Activated CD4-positive, alpha-beta memory T cell treated with anti-CD3 and anti-CD28 coated beads, Interleukin-2, amount 10 ng/mL, durations not matched to agents 7 days and 5 days (primary cell): ENCODE measurements around the gene SNRPN. TPM values are rescaled to one million over a fixed set of nuclear protein-coding genes. Genes with fewer than 3 reads are reported as not detected.
A peak's percentile ranks its signal among the peaks of the same experiment; 100 is the strongest.
"Not testable (repeated sequence)": the region's sequence is repeated elsewhere in the genome, so short reads cannot be mapped to it uniquely, and the experiment has no call there.

ENCODE experiments used
- CTCF ChIA-PET: fragments of 350-600 bp; sonication (Branson Sonifier 250); formaldehyde crosslinking; loops from one replicate; lab custom pipeline; 2021; ENCODE audit warnings: antibody characterized with exemption, inconsistent platforms; lab: Charles Lee
- POLR2A ChIA-PET: fragments of 350-600 bp; sonication (Branson Sonifier 250); formaldehyde crosslinking; loops from one replicate; lab custom pipeline; 2021; ENCODE audit warnings: antibody characterized with exemption; lab: Charles Lee
- DNase-seq: peaks from one replicate; pipeline ENCODE4 v3.0.0-alpha.2; 2020
- H3K27ac Mint-ChIP-seq: one replicate; pipeline ENCODE4 v1.8.0; 2021; ENCODE audit warnings: mild to moderate bottlenecking, mixed read lengths
- H3K27me3 Mint-ChIP-seq: one replicate; pipeline ENCODE4 v1.8.0; 2021; ENCODE audit warnings: mixed read lengths
- H3K36me3 Mint-ChIP-seq: one replicate; pipeline ENCODE4 v1.8.0; 2021; ENCODE audit warnings: low read depth, mixed read lengths
- H3K4me1 Mint-ChIP-seq: one replicate; pipeline ENCODE4 v1.8.0; 2021; ENCODE audit warnings: mixed read lengths
- H3K4me3 Mint-ChIP-seq: one replicate; pipeline ENCODE4 v1.8.0; 2021; ENCODE audit warnings: mild to moderate bottlenecking, mixed read lengths
- H3K9me3 Mint-ChIP-seq: one replicate; pipeline ENCODE4 v1.8.0; 2021; ENCODE audit warnings: mixed read lengths
- total RNA-seq, 2 experiments: library from RNA; stranded (reverse); gene quantifications; one replicate each; pipeline ENCODE4 v1.2.3, GENCODE V29; 2021

Gene SNRPN
- total RNA-seq, 2 experiments from 2014 or later: 58.3 to 61.1 TPM

DNA sequence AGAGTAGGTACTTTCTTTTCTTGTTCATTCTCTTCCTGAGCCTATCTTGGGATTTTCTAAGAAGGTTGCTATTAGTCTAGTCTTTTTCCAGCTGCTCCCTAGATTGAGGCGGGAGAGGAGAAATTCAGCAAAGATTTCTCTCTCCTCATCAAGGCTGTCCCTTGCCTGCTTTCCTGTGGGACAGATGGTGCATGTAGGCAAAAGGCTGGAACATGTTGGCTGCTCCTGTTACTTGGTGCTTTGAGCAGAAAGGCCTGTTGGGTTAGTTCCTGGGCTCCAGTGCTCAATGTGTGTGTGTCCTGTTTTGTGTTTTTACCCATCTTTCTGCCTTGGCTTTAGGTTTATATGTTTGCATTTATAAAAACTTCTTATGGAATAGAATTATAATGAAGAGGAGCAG is 9.1 kb upstream of the SNRPN start:
- Mint-ChIP-seq H3K27ac (no peak overlapping the region), H3K4me1 (no peaks in the 10 kb centered on the region), H3K4me3 (no peak overlapping the region), H3K27me3 (no peaks in the 10 kb centered on the region), H3K36me3 (no peaks in the 10 kb centered on the region), H3K9me3 (peaks cover 11% of the 10 kb centered on the region)
- POLR2A ChIA-PET: no interaction called here
- CTCF ChIA-PET: no interaction called here
- no peak for DNase-seq

DNA sequence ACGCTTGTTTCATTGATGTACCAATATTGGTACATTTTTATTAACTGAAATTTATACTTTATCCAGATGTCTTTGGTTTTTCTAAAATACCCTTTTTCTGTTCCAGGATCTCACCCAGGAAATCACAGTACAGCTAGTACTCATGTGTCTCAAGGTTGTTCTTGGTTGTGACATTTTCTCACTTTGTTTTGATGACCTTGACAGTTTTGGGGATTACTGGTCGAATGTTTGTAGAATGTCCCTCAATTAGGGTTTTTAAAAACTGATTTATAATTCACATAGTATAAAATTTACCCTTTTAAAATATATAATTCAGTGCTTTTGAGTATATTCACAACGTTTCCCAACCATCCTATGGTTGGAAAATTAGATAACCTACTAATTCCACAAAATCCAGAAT is 6.3 kb upstream of the SNRPN start:
- POLR2A ChIA-PET: no interaction called here
- Mint-ChIP-seq H3K4me1 (no peaks in the 10 kb centered on the region), H3K36me3 (no peaks in the 10 kb centered on the region), H3K27me3 (peaks cover 1% of the 10 kb centered on the region), H3K27ac (no peak overlapping the region), H3K4me3 (no peak overlapping the region), H3K9me3 (peaks cover 15% of the 10 kb centered on the region)
- CTCF ChIA-PET: no interaction called here
- DNase-seq: no peak

DNA sequence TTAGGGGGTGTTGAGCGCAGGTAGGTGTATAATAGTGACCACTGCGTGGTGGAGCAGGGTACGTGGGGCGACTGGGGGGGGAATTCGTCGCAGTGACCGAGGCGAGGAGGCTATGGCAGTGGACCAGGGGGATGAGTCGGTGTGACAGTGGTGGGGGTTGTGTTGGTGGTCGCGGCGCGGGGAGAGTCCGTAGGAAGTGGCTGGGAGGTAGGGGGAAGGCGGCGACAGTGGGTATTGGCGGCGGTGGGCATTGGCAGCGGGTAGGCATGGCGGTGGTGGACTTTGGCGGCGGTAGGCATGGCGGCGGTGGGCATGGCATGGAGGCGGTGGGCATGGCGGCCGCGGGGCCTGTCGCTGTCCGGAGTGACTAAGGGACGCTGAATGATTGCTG is 739 bp downstream of the SNRPN start:
- DNase-seq: peak; percentile 20
- POLR2A ChIA-PET: interaction anchor here (1.0 to 1.5 kb wide), 2 partner anchors 482 to 484 kb away, joined by 3 to 10 read pairs; partner anchors contain the start of gene UBE3A
- Mint-ChIP-seq H3K36me3 (peaks cover 16% of the 10 kb centered on the region), H3K9me3 (peaks cover 19% of the 10 kb centered on the region), H3K4me1 (peaks cover 20% of the 10 kb centered on the region), H3K27ac (peak overlapping the region; percentile 84), H3K27me3 (peaks cover 1% of the 10 kb centered on the region), H3K4me3 (peak overlapping the region; percentile 84)
- CTCF ChIA-PET: no interaction called here

DNA sequence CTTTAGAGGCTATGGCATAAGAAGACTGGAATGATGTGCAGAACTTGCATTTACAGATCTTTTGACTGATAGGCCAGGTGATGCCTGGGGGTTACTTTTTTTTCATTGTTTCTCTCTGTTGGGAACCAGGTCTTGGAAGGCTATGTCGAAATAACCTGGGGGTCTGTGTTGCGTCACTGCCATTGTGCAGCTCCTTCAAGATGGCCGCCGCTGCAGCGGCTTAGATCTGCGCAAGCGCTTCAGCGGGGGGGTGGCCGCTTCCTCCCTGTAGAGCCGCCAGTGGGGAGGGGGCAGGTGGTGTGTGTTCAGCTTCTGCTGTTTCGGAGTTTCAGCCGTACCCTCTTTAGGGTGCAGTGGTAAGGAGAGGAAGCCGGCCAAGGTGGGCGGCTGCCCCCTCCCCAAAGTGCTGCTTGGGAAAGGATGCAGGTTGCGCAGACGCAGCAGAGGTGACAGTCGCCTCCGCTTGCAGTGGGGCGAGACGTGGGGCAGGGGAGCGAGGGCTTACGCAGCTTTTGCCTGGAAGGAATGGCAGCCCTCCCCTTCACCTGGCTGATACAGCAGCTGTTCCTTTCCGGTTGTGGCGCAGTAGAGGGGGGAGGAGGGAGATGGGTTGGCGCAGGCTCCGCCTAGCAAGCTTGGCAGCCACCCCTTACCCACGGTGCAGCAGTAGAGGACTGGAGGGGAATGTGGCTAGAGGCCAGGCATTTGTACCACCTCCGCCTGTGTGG is 1.5 kb downstream of the SNRPN start:
- peak; percentile 62 for DNase-seq
- Mint-ChIP-seq H3K27me3 (peaks cover 1% of the 10 kb centered on the region), H3K4me3 (peak overlapping the region; percentile 84), H3K36me3 (peaks cover 21% of the 10 kb centered on the region), H3K4me1 (peaks cover 20% of the 10 kb centered on the region), H3K9me3 (peaks cover 19% of the 10 kb centered on the region), H3K27ac (peak overlapping the region; percentile 84)
- CTCF ChIA-PET: no interaction called here
- POLR2A ChIA-PET: interaction anchor here (1.0 to 1.5 kb wide), 2 partner anchors 481 to 483 kb away, joined by 3 to 10 read pairs; partner anchors contain the start of gene UBE3A

DNA sequence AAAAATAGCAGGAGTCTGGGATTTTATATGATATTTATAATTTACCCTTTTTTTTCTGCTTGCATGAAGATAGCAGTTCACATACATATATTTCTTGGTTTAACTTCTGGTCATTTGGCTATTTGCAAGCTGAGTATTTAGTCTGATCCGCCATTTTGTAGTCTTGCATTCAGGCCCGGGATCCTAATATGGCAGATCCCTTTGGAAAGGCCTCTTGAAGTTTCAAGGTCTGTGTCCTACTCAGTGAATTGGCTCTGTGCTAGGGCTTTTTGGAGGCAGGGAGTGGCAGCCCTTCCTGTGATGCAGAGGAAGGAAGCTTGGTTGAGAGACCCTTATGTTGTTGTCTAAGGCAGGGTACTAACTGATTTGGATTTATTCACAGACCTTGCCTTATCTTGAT is 2.9 kb downstream of the SNRPN start:
- peaks cover 20% of the 10 kb centered on the region for H3K4me1 Mint-ChIP-seq
- DNase-seq: no peak
- ChIA-PET CTCF (interaction anchor here (0.6 kb wide), 1 partner anchor 977 kb away, joined by 3 read pairs; no protein-coding TSS in a partner anchor), POLR2A (interaction anchor here (0.7 kb wide), 1 partner anchor 1955 kb away, joined by 3 read pairs; no protein-coding TSS in a partner anchor)
- no peak overlapping the region for H3K27ac Mint-ChIP-seq
- H3K27me3 Mint-ChIP-seq: no peaks in the 10 kb centered on the region
- H3K36me3 Mint-ChIP-seq: peaks cover 25% of the 10 kb centered on the region
- peaks cover 13% of the 10 kb centered on the region for H3K9me3 Mint-ChIP-seq
- no peak overlapping the region for H3K4me3 Mint-ChIP-seq

DNA sequence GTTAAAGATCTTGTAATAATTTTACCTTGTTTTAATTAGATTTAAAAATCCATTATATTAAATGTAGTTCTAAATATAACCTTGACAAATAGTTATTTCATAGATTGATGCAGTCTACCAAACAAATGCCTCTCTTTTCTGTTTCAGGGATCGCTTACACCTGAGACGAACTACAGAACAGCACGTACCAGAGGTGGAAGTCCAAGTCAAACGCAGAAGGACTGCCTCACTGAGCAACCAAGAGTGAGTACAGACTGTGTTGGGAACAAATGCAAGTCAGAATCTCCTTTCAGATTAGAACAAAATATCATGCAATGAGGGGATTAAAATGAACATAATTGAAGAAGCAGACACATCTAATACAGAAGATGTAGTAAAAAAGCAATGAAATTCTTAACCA is 7.2 kb downstream of the SNRPN start:
- Mint-ChIP-seq H3K36me3 (peaks cover 60% of the 10 kb centered on the region), H3K27ac (no peak overlapping the region), H3K27me3 (no peaks in the 10 kb centered on the region), H3K4me3 (no peak overlapping the region), H3K4me1 (peaks cover 14% of the 10 kb centered on the region), H3K9me3 (peaks cover 35% of the 10 kb centered on the region)
- CTCF ChIA-PET: no interaction called here
- no peak for DNase-seq
- POLR2A ChIA-PET: no interaction called here

DNA sequence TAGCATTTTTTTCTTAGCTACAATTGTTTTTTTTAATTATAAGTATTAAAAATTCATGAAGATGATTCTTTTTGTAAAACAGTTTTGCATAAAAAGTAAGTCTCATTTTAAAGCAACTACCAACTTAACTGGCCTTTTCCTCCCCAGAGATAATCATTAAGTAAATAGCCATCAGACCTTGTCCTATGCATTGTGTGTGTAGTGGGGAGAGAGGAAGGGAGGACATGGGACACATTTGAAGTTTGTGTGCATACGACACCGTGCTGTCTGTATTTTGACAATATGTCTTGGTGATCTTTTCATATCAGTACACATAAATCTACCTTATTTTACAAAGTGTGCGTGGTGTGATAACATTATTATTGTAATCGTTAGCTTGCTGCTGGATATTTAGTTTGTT is 8.1 kb downstream of the SNRPN start:
- peaks cover 66% of the 10 kb centered on the region for H3K36me3 Mint-ChIP-seq
- H3K27me3 Mint-ChIP-seq: no peaks in the 10 kb centered on the region
- CTCF ChIA-PET: no interaction called here
- H3K4me1 Mint-ChIP-seq: peaks cover 8% of the 10 kb centered on the region
- DNase-seq: no peak
- no peak overlapping the region for H3K4me3 Mint-ChIP-seq
- no peak overlapping the region for H3K27ac Mint-ChIP-seq
- POLR2A ChIA-PET: no interaction called here
- H3K9me3 Mint-ChIP-seq: peaks cover 34% of the 10 kb centered on the region

DNA sequence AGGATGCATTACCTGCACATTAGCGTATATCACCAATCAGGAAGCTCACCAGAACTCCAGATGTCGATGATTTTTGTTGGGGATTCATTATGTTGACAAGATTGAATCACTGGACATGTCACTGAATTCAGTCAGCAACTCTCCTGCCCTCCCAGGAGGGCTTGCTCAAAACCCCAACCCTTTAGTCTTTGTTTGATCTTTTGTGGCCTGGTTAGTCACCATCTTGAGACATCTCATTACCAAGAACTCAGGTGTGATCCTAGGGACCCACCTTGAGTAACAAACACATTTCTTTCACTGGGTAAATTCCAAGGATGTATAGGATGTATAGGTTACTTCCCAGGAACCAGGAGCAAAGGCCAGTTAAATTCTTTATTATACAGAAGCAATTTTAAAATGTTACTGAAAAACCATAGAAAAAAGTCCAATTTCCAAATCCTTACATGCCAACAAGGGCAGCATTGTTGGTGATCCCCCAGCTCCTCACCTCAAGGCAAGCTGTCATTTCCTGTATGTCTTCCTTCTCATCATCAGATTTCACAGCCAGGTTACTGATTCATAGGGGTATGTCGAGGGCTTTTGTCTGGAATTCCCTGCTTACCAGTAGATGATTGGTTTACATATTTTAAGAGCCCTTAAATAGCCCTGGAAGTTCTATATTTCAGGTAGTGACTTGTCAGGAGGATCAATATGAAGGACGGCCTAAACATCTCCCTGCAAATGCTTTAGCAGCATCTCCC is 11.7 kb downstream of the SNRPN start:
- Mint-ChIP-seq H3K4me1 (no peaks in the 10 kb centered on the region), H3K27me3 (no peaks in the 10 kb centered on the region), H3K4me3 (no peak overlapping the region), H3K27ac (no peak overlapping the region), H3K36me3 (peaks cover 63% of the 10 kb centered on the region), H3K9me3 (peaks cover 32% of the 10 kb centered on the region)
- ChIA-PET POLR2A (no interaction called here), CTCF (no interaction called here)
- DNase-seq: no peak

DNA sequence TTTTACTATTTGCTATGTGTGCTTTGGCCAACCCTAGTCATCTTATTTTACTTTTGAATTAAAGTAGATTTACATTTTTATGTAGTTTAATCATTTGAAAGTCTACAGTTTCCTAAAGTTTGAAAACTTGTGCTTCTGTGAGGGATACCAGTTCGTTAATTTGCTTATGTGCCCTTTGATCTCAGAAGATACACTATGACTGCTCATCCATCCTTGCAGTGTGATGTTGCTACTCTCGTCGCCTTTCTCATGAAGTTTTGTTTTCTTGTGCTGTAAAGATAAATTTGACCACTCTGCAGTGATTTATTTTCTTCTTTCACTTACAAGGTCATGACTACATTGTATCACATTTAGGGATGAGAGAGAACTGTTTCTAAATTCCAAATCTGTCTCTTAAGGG is 16.3 kb downstream of the SNRPN start:
- H3K4me3 Mint-ChIP-seq: no peak overlapping the region
- H3K27me3 Mint-ChIP-seq: no peaks in the 10 kb centered on the region
- peaks cover 63% of the 10 kb centered on the region for H3K36me3 Mint-ChIP-seq
- H3K4me1 Mint-ChIP-seq: no peaks in the 10 kb centered on the region
- ChIA-PET POLR2A (no interaction called here), CTCF (no interaction called here)
- peaks cover 40% of the 10 kb centered on the region for H3K9me3 Mint-ChIP-seq
- H3K27ac Mint-ChIP-seq: no peak overlapping the region
- no peak for DNase-seq

DNA sequence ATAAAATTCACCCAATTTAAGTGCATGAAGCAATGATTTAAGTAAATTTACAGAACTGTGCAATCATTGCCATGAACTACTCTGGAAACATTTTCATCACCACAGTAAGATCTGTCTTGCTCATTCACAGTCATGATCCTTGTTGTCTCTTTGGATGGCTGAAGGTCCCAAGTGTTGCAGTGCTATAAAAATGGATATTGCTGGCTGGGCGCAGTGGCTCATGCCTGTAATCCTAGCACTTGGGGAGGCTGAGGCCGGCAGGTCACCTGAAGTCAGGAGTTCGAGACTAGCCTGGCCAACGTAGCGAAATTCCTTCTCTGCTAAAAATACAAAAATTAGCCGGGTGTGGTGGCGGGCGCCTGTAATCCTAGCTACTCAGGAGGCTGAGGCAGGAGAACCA is 17.0 kb downstream of the SNRPN start:
- no peaks in the 10 kb centered on the region for H3K4me1 Mint-ChIP-seq
- CTCF ChIA-PET: no interaction called here
- H3K36me3 Mint-ChIP-seq: peaks cover 63% of the 10 kb centered on the region
- POLR2A ChIA-PET: no interaction called here
- no peaks in the 10 kb centered on the region for H3K27me3 Mint-ChIP-seq
- no peak overlapping the region for H3K4me3 Mint-ChIP-seq
- H3K27ac Mint-ChIP-seq: no peak overlapping the region
- H3K9me3 Mint-ChIP-seq: peaks cover 41% of the 10 kb centered on the region
- no peak for DNase-seq

DNA sequence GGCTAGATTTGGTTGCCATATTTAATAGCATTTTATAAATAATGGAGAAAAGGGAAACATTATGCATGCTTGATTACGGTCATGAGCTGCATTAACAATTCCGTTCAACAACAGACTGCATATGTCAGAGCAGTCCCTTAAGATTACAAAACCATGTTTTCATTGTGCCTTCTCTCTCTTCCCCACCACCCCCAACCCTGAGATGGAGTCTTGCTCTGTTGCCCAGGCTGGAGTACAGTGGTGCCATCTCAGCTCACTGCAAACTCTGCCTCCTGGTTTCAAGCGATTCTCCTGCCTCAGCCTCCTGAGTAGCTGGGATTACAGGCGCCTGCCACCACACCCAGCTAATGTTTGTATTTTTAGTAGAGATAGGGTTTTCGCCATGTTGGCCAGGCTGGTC is 17.9 kb downstream of the SNRPN start:
- H3K4me3 Mint-ChIP-seq: not testable (repeated sequence)

DNA sequence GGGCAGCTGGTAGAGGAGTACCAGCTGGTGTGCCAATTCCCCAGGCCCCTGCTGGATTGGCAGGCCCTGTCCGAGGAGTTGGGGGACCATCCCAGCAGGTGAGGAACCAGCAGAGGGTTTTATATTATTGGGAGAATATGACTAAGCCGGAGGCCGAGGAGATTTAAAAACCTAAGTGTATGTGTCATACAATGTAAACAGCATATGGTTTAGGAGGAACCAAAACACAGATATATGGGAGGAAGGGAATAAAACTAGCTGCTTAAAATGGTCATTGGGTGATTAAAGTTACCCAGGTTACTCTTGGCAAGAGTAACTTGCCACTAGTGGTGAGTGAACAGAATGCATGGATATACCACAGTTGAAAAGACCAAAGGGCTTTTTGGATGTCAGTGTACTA is 22.1 kb downstream of the SNRPN start:
- H3K36me3 Mint-ChIP-seq: peaks cover 73% of the 10 kb centered on the region
- POLR2A ChIA-PET: no interaction called here
- CTCF ChIA-PET: no interaction called here
- H3K27me3 Mint-ChIP-seq: no peaks in the 10 kb centered on the region
- H3K9me3 Mint-ChIP-seq: peaks cover 46% of the 10 kb centered on the region
- no peaks in the 10 kb centered on the region for H3K4me1 Mint-ChIP-seq
- H3K27ac Mint-ChIP-seq: no peak overlapping the region
- H3K4me3 Mint-ChIP-seq: no peak overlapping the region
- DNase-seq: no peak

More for the DNA sequence above, 17.9 kb downstream of the SNRPN start:
- Mint-ChIP-seq H3K36me3 (peaks cover 67% of the 10 kb centered on the region), H3K9me3 (peaks cover 40% of the 10 kb centered on the region)
- H3K4me1 Mint-ChIP-seq, DNase-seq, H3K27ac Mint-ChIP-seq, POLR2A ChIA-PET, CTCF ChIA-PET, H3K27me3 Mint-ChIP-seq: not testable (repeated sequence)

DNA sequence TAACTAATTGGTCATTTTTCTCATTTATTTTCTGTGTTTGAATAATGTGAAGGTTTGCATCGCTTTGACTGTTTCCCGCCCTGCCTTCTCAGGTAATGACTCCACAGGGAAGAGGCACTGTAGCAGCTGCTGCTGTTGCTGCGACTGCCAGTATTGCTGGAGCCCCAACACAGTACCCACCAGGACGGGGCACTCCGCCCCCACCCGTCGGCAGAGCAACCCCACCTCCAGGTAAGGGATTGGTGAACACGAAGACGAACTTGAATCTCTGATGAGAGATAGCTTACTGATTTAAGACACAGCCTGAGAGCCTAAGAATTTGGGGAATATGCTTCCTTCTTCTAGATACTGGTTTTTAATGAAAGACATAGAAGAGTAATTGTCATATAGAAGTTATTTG is 22.9 kb downstream of the SNRPN start:
- POLR2A ChIA-PET: no interaction called here
- Mint-ChIP-seq H3K4me3 (no peak overlapping the region), H3K36me3 (peaks cover 78% of the 10 kb centered on the region), H3K27me3 (no peaks in the 10 kb centered on the region), H3K4me1 (no peaks in the 10 kb centered on the region), H3K27ac (no peak overlapping the region), H3K9me3 (peaks cover 49% of the 10 kb centered on the region)
- no peak for DNase-seq
- CTCF ChIA-PET: no interaction called here
